Ovary (tissue), 3 donors: Measurements from ENCODE around the gene TSPAN6.

Experiments used
- EP300 ChIP-seq: sonication (generic); formaldehyde crosslinking; IDR thresholded peaks from one replicate; pipeline ENCODE4 v1.6.1; 2017; ENCODE audit warnings: antibody characterized with exemption
- POLR2A ChIP-seq: fragments of 450-650 bp; IDR thresholded peaks from one replicate; pipeline ENCODE4 v1.6.1; 2017; ENCODE audit warnings: antibody characterized with exemption, mild to moderate bottlenecking, moderate library complexity
- TF ChIP-seq, protein P1 (sequence below), 3 donors: fragments of 450-650 bp in 2 of 3; fragments of 200-600 bp in 1 of 3; IDR thresholded peaks; one replicate each; pipeline versions ENCODE4 v1.5.1 to v1.8.0; 2016 to 2022; ENCODE audit warnings: antibody characterized with exemption in 3 of 3, mild to moderate bottlenecking in 1 of 3
- donor health status: DM: no; HTN: no; CAD: no.

DNA sequence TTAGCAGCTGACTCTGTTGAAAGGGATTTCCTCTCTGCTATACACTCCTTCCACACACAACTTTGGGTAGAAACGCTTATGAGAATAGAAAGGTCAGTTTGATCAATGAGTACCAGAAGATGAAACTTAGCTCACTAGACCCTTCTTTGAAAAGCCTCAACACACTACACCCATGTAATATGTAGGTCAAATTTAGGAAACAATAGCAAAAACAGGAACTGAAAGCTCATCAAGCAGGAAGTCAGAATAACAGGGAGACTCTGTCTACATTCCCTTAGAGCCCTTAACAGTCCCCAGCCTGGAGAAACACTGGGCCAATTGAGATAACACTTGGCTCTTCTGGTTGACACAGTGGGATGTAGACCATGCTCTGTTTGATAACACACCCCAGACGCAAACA is 38.1 kb upstream of the TSPAN6 start:
- TF ChIP-seq, protein P1, sequence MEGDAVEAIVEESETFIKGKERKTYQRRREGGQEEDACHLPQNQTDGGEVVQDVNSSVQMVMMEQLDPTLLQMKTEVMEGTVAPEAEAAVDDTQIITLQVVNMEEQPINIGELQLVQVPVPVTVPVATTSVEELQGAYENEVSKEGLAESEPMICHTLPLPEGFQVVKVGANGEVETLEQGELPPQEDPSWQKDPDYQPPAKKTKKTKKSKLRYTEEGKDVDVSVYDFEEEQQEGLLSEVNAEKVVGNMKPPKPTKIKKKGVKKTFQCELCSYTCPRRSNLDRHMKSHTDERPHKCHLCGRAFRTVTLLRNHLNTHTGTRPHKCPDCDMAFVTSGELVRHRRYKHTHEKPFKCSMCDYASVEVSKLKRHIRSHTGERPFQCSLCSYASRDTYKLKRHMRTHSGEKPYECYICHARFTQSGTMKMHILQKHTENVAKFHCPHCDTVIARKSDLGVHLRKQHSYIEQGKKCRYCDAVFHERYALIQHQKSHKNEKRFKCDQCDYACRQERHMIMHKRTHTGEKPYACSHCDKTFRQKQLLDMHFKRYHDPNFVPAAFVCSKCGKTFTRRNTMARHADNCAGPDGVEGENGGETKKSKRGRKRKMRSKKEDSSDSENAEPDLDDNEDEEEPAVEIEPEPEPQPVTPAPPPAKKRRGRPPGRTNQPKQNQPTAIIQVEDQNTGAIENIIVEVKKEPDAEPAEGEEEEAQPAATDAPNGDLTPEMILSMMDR (IDR thresholded peaks at IDR 0.05), result no peak
- TF ChIP-seq POLR2A, result no peak
- no peak for TF ChIP-seq EP300
